Measurements from ENCODE around the gene AGXT. TPM values are rescaled to one million over a fixed set of nuclear protein-coding genes. Genes with fewer than 3 reads are reported as not detected.
"Not testable (repeated sequence)": the region's sequence is repeated elsewhere in the genome, so short reads cannot be mapped to it uniquely, and the experiment has no call there.

The AGXT gene
- total RNA-seq, 1 donor = not detected

DNA sequence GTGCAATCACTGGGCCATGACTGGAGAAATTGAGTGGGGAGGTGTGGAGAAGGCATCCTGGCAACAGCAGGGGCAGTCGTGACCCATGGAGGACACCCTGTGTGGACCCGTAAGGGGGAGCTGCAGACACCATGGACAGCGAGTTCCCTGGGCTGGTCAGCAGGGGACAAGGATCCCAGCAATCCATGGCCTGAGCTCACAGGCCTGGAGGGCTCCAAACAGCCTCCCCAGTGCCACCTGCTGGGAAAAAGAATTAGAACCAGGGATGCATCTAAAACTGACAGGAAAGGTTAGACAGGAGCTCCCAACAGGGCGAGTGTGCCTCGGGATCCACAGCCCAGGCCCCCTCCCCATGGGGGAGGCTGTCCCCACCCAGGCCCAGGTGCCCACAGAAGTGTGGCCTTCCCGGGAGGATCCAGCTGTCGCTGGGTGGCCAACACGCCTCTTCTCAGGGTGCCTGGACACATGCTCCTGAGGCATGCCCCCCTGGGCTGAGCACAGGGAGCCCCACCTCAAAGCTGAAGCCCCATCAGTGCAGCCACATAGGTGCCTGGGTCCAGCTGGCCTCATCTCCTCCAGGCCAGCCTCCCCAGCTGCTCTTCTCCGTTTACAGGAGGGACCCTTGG lies 28.1 kb upstream of the AGXT start:
- peak; percentile 72 for TF ChIP-seq CTCF (IDR thresholded peaks at IDR 0.05; ENCODE audit: insufficient read depth, low read depth, low read length)
- no peak overlapping the region for H3K4me3 ChIP-seq (ENCODE audit: low read depth, low read length)
- DNase-seq (ENCODE audit: low read depth) = peak; percentile 65

- not testable (repeated sequence) for DNase-seq (ENCODE audit: low read depth)
Measured at GRCh38 chr2:240846309-240846708, 22.3 kb upstream of the AGXT start.

GRCh38 chr2:240846873-240847595 lies 21.6 kb upstream of the AGXT start:
- no peak for TF ChIP-seq CTCF (IDR thresholded peaks at IDR 0.05; ENCODE audit: insufficient read depth, low read depth, low read length)
- DNase-seq (ENCODE audit: low read depth) = no peak
- no peak overlapping the region for H3K4me3 ChIP-seq (ENCODE audit: low read depth, low read length)

More at GRCh38 chr2:240846309-240846708, 22.3 kb upstream of the AGXT start:
- not testable (repeated sequence) for H3K4me3 ChIP-seq (ENCODE audit: low read depth, low read length)

- TF ChIP-seq CTCF (IDR thresholded peaks at IDR 0.05; ENCODE audit: insufficient read depth, low read depth, low read length) = no peak
- no peak for DNase-seq (ENCODE audit: low read depth)
- no peak overlapping the region for H3K4me3 ChIP-seq (ENCODE audit: low read depth, low read length)
Measured at GRCh38 chr2:240847817-240848216, 20.8 kb upstream of the AGXT start.

- no peak for DNase-seq (ENCODE audit: low read depth)
- H3K4me3 ChIP-seq (ENCODE audit: low read depth, low read length) = no peak overlapping the region
- TF ChIP-seq CTCF (IDR thresholded peaks at IDR 0.05; ENCODE audit: insufficient read depth, low read depth, low read length) = no peak
Measured at GRCh38 chr2:240848900-240849680, 19.5 kb upstream of the AGXT start.

DNA sequence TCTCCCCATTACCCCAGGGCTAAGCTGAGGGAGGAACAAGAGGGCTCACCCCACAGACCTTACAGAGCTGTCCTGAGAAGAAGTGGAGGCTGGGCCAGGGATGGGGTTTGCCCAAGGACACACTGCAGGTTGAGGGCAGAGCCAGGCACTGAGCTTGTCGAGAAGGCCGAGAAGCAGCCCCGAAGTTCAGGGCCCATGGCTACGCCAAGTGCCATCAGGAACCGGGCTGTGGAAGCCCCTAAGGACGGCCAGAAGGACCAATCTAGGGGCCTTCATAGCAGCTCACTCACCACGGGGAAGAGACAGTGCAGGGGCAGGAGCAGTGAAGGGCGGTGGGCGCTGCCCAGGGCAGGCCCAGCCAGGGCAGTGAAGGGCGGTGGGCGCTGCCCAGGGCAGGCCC lies 18.6 kb upstream of the AGXT start:
- DNase-seq (ENCODE audit: low read depth) = no peak
- no peak overlapping the region for H3K4me3 ChIP-seq (ENCODE audit: low read depth, low read length)
- TF ChIP-seq CTCF (IDR thresholded peaks at IDR 0.05; ENCODE audit: insufficient read depth, low read depth, low read length) = no peak

GRCh38 chr2:240850756-240851077 lies 17.9 kb upstream of the AGXT start:
- H3K4me3 ChIP-seq (ENCODE audit: low read depth, low read length) = no peak overlapping the region
- TF ChIP-seq CTCF (IDR thresholded peaks at IDR 0.05; ENCODE audit: insufficient read depth, low read depth, low read length) = no peak
- no peak for DNase-seq (ENCODE audit: low read depth)

Data from fibroblast of villous mesenchyme (primary cell).